ENCODE data around the gene PGR. TPM values are rescaled to one million over a fixed set of nuclear protein-coding genes. Genes with fewer than 3 reads are reported as not detected.

Gene PGR
- total RNA-seq, 3 donors from 2014 or later: 0.03 to 0.05 TPM; not detected in 1

GRCh38 chr11:101010899-101011298, 118.7 kb downstream of the PGR start:
- ATAC-seq (no peak), DNase-seq (no peak)
- no peaks in the 10 kb centered on the region for H3K36me3 Mint-ChIP-seq (ENCODE audit: insufficient read depth)
- peaks cover 2% of the 10 kb centered on the region for H3K4me1 Mint-ChIP-seq (ENCODE audit: low read depth)
- no peak overlapping the region for H3K4me3 Mint-ChIP-seq
- no peaks in the 10 kb centered on the region for H3K27me3 Mint-ChIP-seq (ENCODE audit: low read depth)
- peaks cover 12% of the 10 kb centered on the region for H3K9me3 Mint-ChIP-seq

- Mint-ChIP-seq H3K36me3 (ENCODE audit: insufficient read depth) (no peaks in the 10 kb centered on the region), H3K27me3 (ENCODE audit: low read depth) (no peaks in the 10 kb centered on the region), H3K4me1 (ENCODE audit: low read depth) (peaks cover 2% of the 10 kb centered on the region), H3K4me3 (no peak overlapping the region), H3K9me3 (peaks cover 12% of the 10 kb centered on the region)
- no peak for DNase-seq
- no peak for ATAC-seq
Observed at GRCh38 chr11:101009690-101010055, 119.9 kb downstream of the PGR start.

- Mint-ChIP-seq H3K36me3 (ENCODE audit: insufficient read depth) (no peaks in the 10 kb centered on the region), H3K9me3 (peaks cover 8% of the 10 kb centered on the region), H3K4me1 (ENCODE audit: low read depth) (peaks cover 2% of the 10 kb centered on the region), H3K27me3 (ENCODE audit: low read depth) (no peaks in the 10 kb centered on the region), H3K4me3 (no peak overlapping the region)
- DNase-seq (no peak), ATAC-seq (no peak)
Observed at GRCh38 chr11:101008961-101009689, 120.5 kb downstream of the PGR start.

- no peaks in the 10 kb centered on the region for H3K36me3 Mint-ChIP-seq (ENCODE audit: insufficient read depth)
- H3K4me1 Mint-ChIP-seq (ENCODE audit: low read depth): no peaks in the 10 kb centered on the region
- H3K27me3 Mint-ChIP-seq (ENCODE audit: low read depth): no peaks in the 10 kb centered on the region
- H3K9me3 Mint-ChIP-seq: peaks cover 8% of the 10 kb centered on the region
- DNase-seq (no peak), ATAC-seq (no peak)
- no peak overlapping the region for H3K4me3 Mint-ChIP-seq
Observed at GRCh38 chr11:101003468-101003867, 126.1 kb downstream of the PGR start.

GRCh38 chr11:100999756-101000155, 129.9 kb downstream of the PGR start:
- H3K4me3 Mint-ChIP-seq: no peak overlapping the region
- no peaks in the 10 kb centered on the region for H3K4me1 Mint-ChIP-seq (ENCODE audit: low read depth)
- H3K36me3 Mint-ChIP-seq (ENCODE audit: insufficient read depth): no peaks in the 10 kb centered on the region
- DNase-seq (no peak), ATAC-seq (no peak)
- peaks cover 12% of the 10 kb centered on the region for H3K9me3 Mint-ChIP-seq
- no peaks in the 10 kb centered on the region for H3K27me3 Mint-ChIP-seq (ENCODE audit: low read depth)

GRCh38 chr11:100994966-100995365, 134.6 kb downstream of the PGR start:
- Mint-ChIP-seq H3K4me3 (no peak overlapping the region), H3K27me3 (ENCODE audit: low read depth) (no peaks in the 10 kb centered on the region), H3K36me3 (ENCODE audit: insufficient read depth) (no peaks in the 10 kb centered on the region)

GRCh38 chr11:100991541-100991940, 138.1 kb downstream of the PGR start:
- no peak for ATAC-seq
- Mint-ChIP-seq H3K27me3 (ENCODE audit: low read depth) (no peaks in the 10 kb centered on the region), H3K4me3 (no peak overlapping the region), H3K36me3 (ENCODE audit: insufficient read depth) (no peaks in the 10 kb centered on the region), H3K4me1 (ENCODE audit: low read depth) (no peaks in the 10 kb centered on the region), H3K9me3 (no peaks in the 10 kb centered on the region)
- no peak for DNase-seq

More at GRCh38 chr11:100994966-100995365, 134.6 kb downstream of the PGR start:
- H3K4me1 Mint-ChIP-seq (ENCODE audit: low read depth): no peaks in the 10 kb centered on the region
- ATAC-seq: no peak
- H3K9me3 Mint-ChIP-seq: peaks cover 12% of the 10 kb centered on the region
- no peak for DNase-seq

- H3K27me3 Mint-ChIP-seq (ENCODE audit: low read depth): no peaks in the 10 kb centered on the region
- no peak for ATAC-seq
- no peaks in the 10 kb centered on the region for H3K4me1 Mint-ChIP-seq (ENCODE audit: low read depth)
- no peak for DNase-seq
- no peaks in the 10 kb centered on the region for H3K36me3 Mint-ChIP-seq (ENCODE audit: insufficient read depth)
- H3K4me3 Mint-ChIP-seq: no peak overlapping the region
- no peaks in the 10 kb centered on the region for H3K9me3 Mint-ChIP-seq
Observed at GRCh38 chr11:100990931-100991330, 138.7 kb downstream of the PGR start.

GRCh38 chr11:100984668-100985067, 144.9 kb downstream of the PGR start:
- H3K27me3 Mint-ChIP-seq (ENCODE audit: low read depth): no peaks in the 10 kb centered on the region
- no peak overlapping the region for H3K4me3 Mint-ChIP-seq
- ATAC-seq (no peak), DNase-seq (no peak)
- no peaks in the 10 kb centered on the region for H3K4me1 Mint-ChIP-seq (ENCODE audit: low read depth)
- H3K36me3 Mint-ChIP-seq (ENCODE audit: insufficient read depth): no peaks in the 10 kb centered on the region
- peaks cover 3% of the 10 kb centered on the region for H3K9me3 Mint-ChIP-seq

- Mint-ChIP-seq H3K27me3 (ENCODE audit: low read depth) (no peaks in the 10 kb centered on the region), H3K36me3 (ENCODE audit: insufficient read depth) (no peaks in the 10 kb centered on the region), H3K9me3 (peaks cover 3% of the 10 kb centered on the region), H3K4me1 (ENCODE audit: low read depth) (no peaks in the 10 kb centered on the region), H3K4me3 (no peak overlapping the region)
- DNase-seq: no peak
- no peak for ATAC-seq
Observed at GRCh38 chr11:100981196-100981824, 148.3 kb downstream of the PGR start.

GRCh38 chr11:100980156-100980555, 149.5 kb downstream of the PGR start:
- H3K4me1 Mint-ChIP-seq (ENCODE audit: low read depth): no peaks in the 10 kb centered on the region
- H3K27me3 Mint-ChIP-seq (ENCODE audit: low read depth): no peaks in the 10 kb centered on the region
- H3K4me3 Mint-ChIP-seq: no peak overlapping the region
- no peaks in the 10 kb centered on the region for H3K36me3 Mint-ChIP-seq (ENCODE audit: insufficient read depth)
- DNase-seq (no peak), ATAC-seq (no peak)
- peaks cover 3% of the 10 kb centered on the region for H3K9me3 Mint-ChIP-seq
